ENCODE results near the gene GDF15. TPM values are rescaled to one million over a fixed set of nuclear protein-coding genes. Genes with fewer than 3 reads are reported as not detected.

The GDF15 gene
- polyA plus RNA-seq, 1 donor (not counting 4 experiments of a cell fraction or from before 2014, with no cell fraction given), result 0.31 TPM

- Histone ChIP-seq H2AFZ (ENCODE audit: control insufficient read depth, low read length) (no peak overlapping the region), H3K9ac (ENCODE audit: control insufficient read depth, extremely low read depth, insufficient read depth, low read length) (no peak overlapping the region), H3K9me3 (ENCODE audit: control insufficient read depth, low read depth, low read length) (no peaks in the 10 kb centered on the region), H3K9me1 (ENCODE audit: control insufficient read depth, extremely low read depth, insufficient read depth, low read length) (no peaks in the 10 kb centered on the region), H3K4me1 (ENCODE audit: control insufficient read depth, extremely low read depth, insufficient read depth, low read length) (peaks cover 2% of the 10 kb centered on the region), H3K27ac (ENCODE audit: control insufficient read depth, insufficient read depth, low read length) (no peak overlapping the region), H3K79me2 (ENCODE audit: control insufficient read depth, insufficient read depth, low read length) (no peaks in the 10 kb centered on the region), H3K4me3 (ENCODE audit: control insufficient read depth in 2 of 3, extremely low read depth in 1 of 3, insufficient read depth in 2 of 3, low read depth in 1 of 3, low read length in 3 of 3) (no peak overlapping the region), H3K4me2 (ENCODE audit: control insufficient read depth, extremely low read depth, insufficient read depth, low read depth, low read length) (no peak overlapping the region), H3K27me3 (ENCODE audit: control insufficient read depth, extremely low read depth, insufficient read depth, low read length) (no peaks in the 10 kb centered on the region), H3K36me3 (ENCODE audit: control insufficient read depth in 2 of 2, extremely low read depth in 1 of 2, insufficient read depth in 2 of 2, low read length in 2 of 2) (peaks cover 0 to 1% of the 10 kb centered on the region in 2 experiments), H4K20me1 (ENCODE audit: control insufficient read depth, extremely low read depth, insufficient read depth, low read length) (peaks cover 2% of the 10 kb centered on the region)
- no peak for DNase-seq (ENCODE audit: low read depth, low spot score)
- FAIRE-seq, result no peak
- dilution Hi-C loops (cut with MboI; ENCODE audit: extremely low pct_ligation_motif_present, low sequenced_read_pairs), result no loop called here
- no peak for TF ChIP-seq CTCF (optimal IDR thresholded peaks at IDR 0.05 in 1 of 3, IDR thresholded peaks at IDR 0.05 in 1 of 3, conservative IDR thresholded peaks at IDR 0.05 in 1 of 3; ENCODE audit: extremely low read depth in 1 of 3, insufficient read depth in 2 of 3, low read length in 3 of 3)
- no peak for TF ChIP-seq EZH2 (IDR thresholded peaks at IDR 0.05; ENCODE audit: low read length)
Observed at GRCh38 chr19:18431351-18432197, 45.6 kb downstream of the GDF15 start.

GRCh38 chr19:18432275-18433014 lies 46.5 kb downstream of the GDF15 start:
- no peak for FAIRE-seq
- no peak for DNase-seq (ENCODE audit: low read depth, low spot score)
- Histone ChIP-seq H3K4me1 (ENCODE audit: control insufficient read depth, extremely low read depth, insufficient read depth, low read length) (peaks cover 2% of the 10 kb centered on the region), H3K36me3 (ENCODE audit: control insufficient read depth in 2 of 2, extremely low read depth in 1 of 2, insufficient read depth in 2 of 2, low read length in 2 of 2) (peaks cover 0 to 1% of the 10 kb centered on the region in 2 experiments), H3K27ac (ENCODE audit: control insufficient read depth, insufficient read depth, low read length) (no peak overlapping the region), H4K20me1 (ENCODE audit: control insufficient read depth, extremely low read depth, insufficient read depth, low read length) (no peaks in the 10 kb centered on the region), H3K4me2 (ENCODE audit: control insufficient read depth, extremely low read depth, insufficient read depth, low read depth, low read length) (no peak overlapping the region), H3K79me2 (ENCODE audit: control insufficient read depth, insufficient read depth, low read length) (no peaks in the 10 kb centered on the region), H3K9me1 (ENCODE audit: control insufficient read depth, extremely low read depth, insufficient read depth, low read length) (no peaks in the 10 kb centered on the region), H2AFZ (ENCODE audit: control insufficient read depth, low read length) (no peak overlapping the region), H3K27me3 (ENCODE audit: control insufficient read depth, extremely low read depth, insufficient read depth, low read length) (no peaks in the 10 kb centered on the region), H3K9me3 (ENCODE audit: control insufficient read depth, low read depth, low read length) (no peaks in the 10 kb centered on the region), H3K9ac (ENCODE audit: control insufficient read depth, extremely low read depth, insufficient read depth, low read length) (no peak overlapping the region), H3K4me3 (ENCODE audit: control insufficient read depth in 2 of 3, extremely low read depth in 1 of 3, insufficient read depth in 2 of 3, low read depth in 1 of 3, low read length in 3 of 3) (no peak overlapping the region)
- no peak for TF ChIP-seq CTCF (optimal IDR thresholded peaks at IDR 0.05 in 1 of 3, IDR thresholded peaks at IDR 0.05 in 1 of 3, conservative IDR thresholded peaks at IDR 0.05 in 1 of 3; ENCODE audit: extremely low read depth in 1 of 3, insufficient read depth in 2 of 3, low read length in 3 of 3)
- TF ChIP-seq EZH2 (IDR thresholded peaks at IDR 0.05; ENCODE audit: low read length), result no peak
- dilution Hi-C loops (cut with MboI; ENCODE audit: extremely low pct_ligation_motif_present, low sequenced_read_pairs), result no loop called here

All from keratinocyte (primary cell).